Rectal smooth muscle tissue (tissue), 1 donor: Measurements from ENCODE around the gene SREK1.

Experiments
- H3K27ac ChIP-seq: one replicate; pipeline ENCODE4 v1.7.0; 2013; ENCODE audit warnings: low read depth, low read length, inconsistent platforms
- H3K27me3 ChIP-seq: one replicate; pipeline ENCODE4 v1.7.0; 2013; ENCODE audit warnings: low read length; ENCODE audit not compliant: control insufficient read depth, insufficient read depth
- H3K36me3 ChIP-seq: one replicate; pipeline ENCODE4 v1.7.0; 2013; ENCODE audit warnings: low read length; ENCODE audit not compliant: control insufficient read depth, insufficient read depth
- H3K4me1 ChIP-seq: one replicate; pipeline ENCODE4 v1.7.0; 2013; ENCODE audit warnings: low read length; ENCODE audit not compliant: control insufficient read depth, insufficient read depth
- H3K4me3 ChIP-seq: one replicate; pipeline ENCODE4 v1.7.0; 2013; ENCODE audit warnings: low read length
- H3K9ac ChIP-seq: one replicate; pipeline ENCODE4 v1.7.0; 2013; ENCODE audit warnings: low read length

Gene SREK1

DNA sequence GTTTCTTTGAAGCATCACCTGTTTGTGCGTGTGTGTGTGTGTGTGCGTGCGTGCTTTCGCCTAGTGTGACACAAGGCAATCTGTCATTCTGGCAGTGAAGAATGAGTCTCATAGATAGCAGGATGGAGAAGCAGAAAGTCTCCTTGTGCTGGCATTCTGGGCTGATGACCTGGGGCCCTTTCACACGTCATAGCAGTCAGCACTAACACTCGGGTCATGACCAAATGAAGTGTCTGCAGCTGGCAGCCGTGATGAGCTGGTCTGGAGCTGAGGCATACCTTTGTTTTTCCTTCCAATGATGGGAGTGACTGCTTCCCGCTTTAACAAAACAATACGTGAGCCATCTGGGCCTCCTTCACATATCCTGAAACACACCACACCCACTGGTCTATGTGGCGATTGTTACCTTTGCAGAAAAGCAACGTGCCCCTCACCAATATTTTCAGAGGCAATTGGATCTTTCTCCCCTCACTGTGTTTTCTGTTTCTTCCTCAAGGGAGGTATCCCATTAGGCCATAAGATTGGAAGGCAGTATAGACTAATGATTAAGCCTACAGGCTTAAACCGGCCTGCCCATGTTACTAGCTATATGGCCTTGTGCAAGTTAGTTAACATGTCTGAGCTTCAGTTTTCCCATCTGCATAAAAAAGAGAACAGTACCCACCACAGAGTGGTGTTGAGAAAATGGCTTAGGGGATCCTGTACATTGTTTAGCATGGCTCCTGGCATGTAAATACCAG is 88.8 kb downstream of the SREK1 start:
- no peak overlapping the region for H3K27ac ChIP-seq
- H3K4me3 ChIP-seq = no peak overlapping the region
- no peaks in the 10 kb centered on the region for H3K36me3 ChIP-seq
- no peak overlapping the region for H3K9ac ChIP-seq
- no peaks in the 10 kb centered on the region for H3K27me3 ChIP-seq
- H3K4me1 ChIP-seq = no peaks in the 10 kb centered on the region
